Measurements from ENCODE around the gene FRMD4B. TPM values are rescaled to one million over a fixed set of nuclear protein-coding genes. Genes with fewer than 3 reads are reported as not detected.

FRMD4B gene
- total and polyA plus RNA-seq, 7 donors: 1.1 to 4.0 (median 2.9) TPM

DNA sequence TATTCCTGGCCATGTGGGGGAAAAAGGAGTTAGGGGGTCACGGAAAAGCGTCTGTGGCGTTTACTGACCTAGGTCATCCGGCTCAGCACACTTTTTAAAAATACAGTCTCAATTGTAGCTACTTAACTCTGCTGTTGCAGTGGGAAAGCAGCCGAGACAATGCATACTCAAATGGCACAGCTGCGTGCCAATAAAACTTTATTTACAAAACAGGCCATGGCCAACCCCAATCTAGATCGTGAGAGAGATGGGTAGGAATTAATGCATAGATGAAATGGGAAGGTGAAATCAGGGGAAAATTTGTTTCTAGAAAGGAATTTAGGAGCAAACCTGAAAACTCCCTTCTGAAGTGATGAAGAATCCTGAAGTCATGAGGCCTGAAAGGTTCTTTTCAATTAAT lies 22.0 kb upstream of the FRMD4B start:
- ATAC-seq (no peak), DNase-seq (no peak)
- Histone ChIP-seq H3K4me1 (no peaks in the 10 kb centered on the region), H3K36me3 (ENCODE audit: insufficient read depth in 1 of 2, low read depth in 1 of 2) (no peaks in the 10 kb centered on the region), H3K27ac (no peak overlapping the region), H3K9me3 (no peaks in the 10 kb centered on the region), H3K4me3 (no peak overlapping the region), H3K27me3 (ENCODE audit: insufficient read depth in 3 of 3, low read length in 2 of 3) (peaks cover 0 to 2% (median 0%) of the 10 kb centered on the region in 3 donors)
- 93 to 97% (median 96%) methylated on average over 7 of the region's 7 CpGs for WGBS, 3 donors
- TF ChIP-seq CTCF (IDR thresholded peaks at IDR 0.05): no peak
- intact Hi-C loops (cut with DNase I): loop anchor here in 1 of 2 donors (5.0 kb wide), 1 partner anchor 246 kb away; no protein-coding TSS in a partner anchor

GRCh38 chr3:69406163-69406562 lies 20.3 kb upstream of the FRMD4B start:
- intact Hi-C loops (cut with DNase I): loop anchor here in 1 of 2 donors (5.0 kb wide), 1 partner anchor 244 kb away; no protein-coding TSS in a partner anchor
- Histone ChIP-seq H3K9me3 (no peaks in the 10 kb centered on the region), H3K4me1 (no peaks in the 10 kb centered on the region), H3K27ac (no peak overlapping the region), H3K36me3 (ENCODE audit: insufficient read depth in 1 of 2, low read depth in 1 of 2) (no peaks in the 10 kb centered on the region), H3K27me3 (ENCODE audit: insufficient read depth in 3 of 3, low read length in 2 of 3) (peaks cover 0 to 2% (median 0%) of the 10 kb centered on the region in 3 donors), H3K4me3 (no peak overlapping the region)
- 3 to 6% (median 4%) methylated on average over 2 of the region's 2 CpGs for WGBS, 3 donors
- ATAC-seq: no peak
- DNase-seq: no peak
- TF ChIP-seq CTCF (IDR thresholded peaks at IDR 0.05): no peak

DNA sequence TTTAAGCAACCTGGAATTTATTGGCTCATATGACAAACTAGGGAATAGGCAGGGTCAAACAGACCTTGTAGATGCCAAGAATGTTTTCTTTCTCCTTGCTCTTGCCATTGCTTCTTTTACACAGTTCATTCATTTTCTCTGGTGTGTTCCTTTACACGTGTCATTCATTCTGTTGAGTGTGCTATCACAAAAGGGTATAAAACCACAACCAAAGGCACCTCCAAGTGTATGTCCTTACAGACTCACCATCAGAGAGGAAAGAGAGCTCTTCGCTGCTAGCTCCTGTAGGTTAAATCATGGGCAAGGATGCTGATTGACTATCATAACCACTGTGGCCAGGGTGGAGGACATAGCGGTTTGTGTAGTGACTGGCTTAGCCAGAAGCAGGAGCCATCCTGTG lies 19.2 kb upstream of the FRMD4B start:
- Histone ChIP-seq H3K4me1 (no peaks in the 10 kb centered on the region), H3K36me3 (ENCODE audit: insufficient read depth in 1 of 2, low read depth in 1 of 2) (no peaks in the 10 kb centered on the region), H3K4me3 (no peak overlapping the region), H3K9me3 (no peaks in the 10 kb centered on the region), H3K27ac (no peak overlapping the region), H3K27me3 (ENCODE audit: insufficient read depth in 3 of 3, low read length in 2 of 3) (peaks cover 0 to 2% (median 0%) of the 10 kb centered on the region in 3 donors)
- WGBS, 3 donors: 79 to 98% (median 92%) methylated on average over 3 of the region's 3 CpGs
- ATAC-seq (no peak), DNase-seq (no peak)
- intact Hi-C loops (cut with DNase I): loop anchor here in 1 of 2 donors (5.0 kb wide), 1 partner anchor 243 kb away; no protein-coding TSS in a partner anchor
- no peak for TF ChIP-seq CTCF (IDR thresholded peaks at IDR 0.05)

DNA sequence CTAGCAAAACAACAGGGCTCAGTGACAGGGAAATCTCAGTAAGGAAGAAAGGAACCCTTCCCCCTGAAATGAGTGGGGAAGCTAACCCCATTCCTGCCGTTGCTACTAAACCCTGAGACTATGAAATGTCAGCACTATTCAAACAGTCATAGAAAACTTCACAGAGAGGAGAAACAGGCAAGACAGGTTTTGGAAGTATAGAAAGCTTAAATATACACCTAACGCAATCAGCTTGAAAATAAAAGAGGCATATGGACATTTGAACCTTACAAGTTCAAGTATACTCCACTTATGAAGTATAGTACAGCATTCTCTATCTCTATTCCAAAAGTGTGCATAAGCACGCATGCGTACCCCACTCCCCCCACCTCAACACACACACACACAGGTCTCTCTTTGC lies 17.6 kb upstream of the FRMD4B start:
- H3K4me3 ChIP-seq: no peak overlapping the region
- DNase-seq (no peak), ATAC-seq (no peak)
- no peaks in the 10 kb centered on the region for H3K9me3 ChIP-seq
- WGBS, 3 donors: 83 to 87% (median 83%) methylated on average over 4 of the region's 4 CpGs
- H3K36me3 ChIP-seq (ENCODE audit: insufficient read depth in 1 of 2, low read depth in 1 of 2): no peaks in the 10 kb centered on the region
- intact Hi-C loops (cut with DNase I): no loop called here
- no peaks in the 10 kb centered on the region for H3K4me1 ChIP-seq
- no peak overlapping the region for H3K27ac ChIP-seq
- peaks cover 0 to 2% (median 0%) of the 10 kb centered on the region in 3 donors for H3K27me3 ChIP-seq (ENCODE audit: insufficient read depth in 3 of 3, low read length in 2 of 3)
- no peak for TF ChIP-seq CTCF (IDR thresholded peaks at IDR 0.05)

DNA sequence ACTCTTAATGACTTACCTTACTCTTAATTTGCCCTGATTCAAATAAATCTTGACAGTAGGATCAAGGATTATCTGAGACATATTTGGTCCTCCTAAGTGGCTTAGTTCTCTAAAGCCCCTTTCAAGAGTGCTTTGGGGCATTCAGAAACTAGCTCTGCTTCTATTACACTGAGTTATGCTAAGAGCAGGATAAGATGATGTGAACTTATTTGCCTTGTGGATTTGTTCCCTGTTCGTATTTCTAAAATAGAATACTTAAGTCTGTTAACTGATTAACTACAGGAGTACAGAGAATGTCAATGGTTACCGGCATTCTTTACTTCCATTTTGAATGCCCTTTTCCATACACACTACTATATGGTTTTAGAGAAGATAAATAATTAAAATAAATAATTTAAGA lies 14.8 kb upstream of the FRMD4B start:
- Histone ChIP-seq H3K27me3 (ENCODE audit: insufficient read depth in 3 of 3, low read length in 2 of 3) (no peaks in the 10 kb centered on the region), H3K4me1 (no peaks in the 10 kb centered on the region), H3K27ac (no peak overlapping the region), H3K9me3 (peaks cover 5% of the 10 kb centered on the region), H3K4me3 (no peak overlapping the region), H3K36me3 (ENCODE audit: insufficient read depth in 1 of 2, low read depth in 1 of 2) (no peaks in the 10 kb centered on the region)
- TF ChIP-seq CTCF (IDR thresholded peaks at IDR 0.05): no peak
- DNase-seq (no peak), ATAC-seq (no peak)
- intact Hi-C loops (cut with DNase I): no loop called here
- WGBS, 3 donors: 77 to 84% (median 81%) methylated on average over 2 of the region's 2 CpGs
